ENCODE measurements around the gene GMNN. TPM values are rescaled to one million over a fixed set of nuclear protein-coding genes. Genes with fewer than 3 reads are reported as not detected.

Gene GMNN
- total RNA-seq, 4 donors from 2014 or later, result 8.2 to 24.8 (median 16.3) TPM

GRCh38 chr6:24759718-24760117 lies 15.0 kb upstream of the GMNN start:
- Histone ChIP-seq H3K4me3 (no peak overlapping the region), H3K27me3 (no peaks in the 10 kb centered on the region), H3K36me3 (no peaks in the 10 kb centered on the region), H3K27ac (no peak overlapping the region), H3K9me3 (no peaks in the 10 kb centered on the region), H3K4me1 (no peaks in the 10 kb centered on the region)
- DNase-seq, result no peak
- no peak for TF ChIP-seq POLR2A (IDR thresholded peaks at IDR 0.05)
- TF ChIP-seq CTCF (IDR thresholded peaks at IDR 0.05), result no peak

- no peaks in the 10 kb centered on the region for H3K4me1 ChIP-seq
- H3K27ac ChIP-seq, result no peak overlapping the region
- no peak for DNase-seq
- TF ChIP-seq CTCF (IDR thresholded peaks at IDR 0.05), result no peak
- TF ChIP-seq POLR2A (IDR thresholded peaks at IDR 0.05), result no peak
- no peak overlapping the region for H3K4me3 ChIP-seq
- no peaks in the 10 kb centered on the region for H3K27me3 ChIP-seq
- H3K36me3 ChIP-seq, result no peaks in the 10 kb centered on the region
- no peaks in the 10 kb centered on the region for H3K9me3 ChIP-seq
Measured at GRCh38 chr6:24760210-24760609, 14.5 kb upstream of the GMNN start.

- no peaks in the 10 kb centered on the region for H3K36me3 ChIP-seq
- H3K27me3 ChIP-seq, result no peaks in the 10 kb centered on the region
- no peaks in the 10 kb centered on the region for H3K9me3 ChIP-seq
- H3K4me3 ChIP-seq, result no peak overlapping the region
- TF ChIP-seq POLR2A (IDR thresholded peaks at IDR 0.05), result no peak
- TF ChIP-seq CTCF (IDR thresholded peaks at IDR 0.05), result no peak
- no peak overlapping the region for H3K27ac ChIP-seq
- H3K4me1 ChIP-seq, result no peaks in the 10 kb centered on the region
- DNase-seq, result no peak
Measured at GRCh38 chr6:24761193-24761835, 13.4 kb upstream of the GMNN start.

GRCh38 chr6:24761851-24762250 lies 12.9 kb upstream of the GMNN start:
- no peaks in the 10 kb centered on the region for H3K4me1 ChIP-seq
- no peak overlapping the region for H3K4me3 ChIP-seq
- no peak for DNase-seq
- H3K27me3 ChIP-seq, result no peaks in the 10 kb centered on the region
- no peak overlapping the region for H3K27ac ChIP-seq
- H3K36me3 ChIP-seq, result no peaks in the 10 kb centered on the region
- TF ChIP-seq POLR2A (IDR thresholded peaks at IDR 0.05) (no peak), CTCF (IDR thresholded peaks at IDR 0.05) (no peak)
- no peaks in the 10 kb centered on the region for H3K9me3 ChIP-seq

GRCh38 chr6:24763578-24763977 lies 11.2 kb upstream of the GMNN start:
- no peak for DNase-seq
- no peaks in the 10 kb centered on the region for H3K9me3 ChIP-seq
- no peak overlapping the region for H3K4me3 ChIP-seq
- H3K27me3 ChIP-seq, result no peaks in the 10 kb centered on the region
- H3K27ac ChIP-seq, result peak overlapping the region in 1 of 4 donors; percentile 29
- H3K4me1 ChIP-seq, result no peaks in the 10 kb centered on the region
- H3K36me3 ChIP-seq, result no peaks in the 10 kb centered on the region
- no peak for TF ChIP-seq POLR2A (IDR thresholded peaks at IDR 0.05)
- TF ChIP-seq CTCF (IDR thresholded peaks at IDR 0.05), result no peak
